HepG2 (cell line): Measurements from ENCODE around the gene CHCHD1. TPM values are rescaled to one million over a fixed set of nuclear protein-coding genes. Genes with fewer than 3 reads are reported as not detected.

ENCODE experiments used
- ATAC-seq: fragments of 200-7000 bp; cut with Tn5 transposase; 3 replicates; pipeline ENCODE4 v1.9.1; 2020; ENCODE audit warnings: mild to moderate bottlenecking, moderate library complexity
- BruUV-seq: library from RNA; stranded (reverse); fragments of 400-500 nt; replicated peaks from 2 replicates; lab custom pipeline; 2021; lab: Mats Ljungman, UMichigan
- CTCF ChIA-PET: fragments of 300-600 bp; formaldehyde crosslinking; extraction: SDS; loops from one replicate; lab custom pipeline; 2021; ENCODE audit warnings: low total read pairs, inconsistent platforms, low intra/inter-chr PET ratio; lab: Yijun Ruan, JAX
- POLR2A ChIA-PET: fragments of 350-600 bp; sonication (Branson Sonifier 250); formaldehyde crosslinking; loops from one replicate; lab custom pipeline; 2020; ENCODE audit warnings: antibody characterized with exemption, inconsistent platforms; lab: Yijun Ruan, JAX
- DNase-seq: peaks from one replicate; pipeline ENCODE4 v3.0.0-alpha.2; 2015; ENCODE audit warnings: low spot score
- FAIRE-seq: peaks from 3 replicates; lab custom pipeline; 2011; peaks lifted over from hg19 to GRCh38; lab: Jason Lieb, UNC
- H2AFZ ChIP-seq: one replicate; pipeline ENCODE4 v1.6.1; 2011; ENCODE audit warnings: low read length, inconsistent platforms
- H3K27ac ChIP-seq: fragments of 300-600 bp; 3 replicates; pipeline ENCODE4 v1.8.0; 2011; ENCODE audit warnings: mixed run types, mild to moderate bottlenecking, mixed read lengths, low read length, inconsistent platforms; ENCODE audit not compliant: insufficient read depth; ENCODE audit errors: extremely low read length
- H3K27me3 ChIP-seq, 2 experiments: fragments of 200-600 bp in 1 of 2; 2 replicates in 1 of 2; 3 replicates in 1 of 2; pipeline versions ENCODE4 v1.6.0 to v1.8.0; 2011; ENCODE audit warnings: low read length in 2 of 2, mild to moderate bottlenecking in 2 of 2, moderate library complexity in 2 of 2, inconsistent platforms in 1 of 2; ENCODE audit not compliant: insufficient read depth in 2 of 2, control insufficient read depth in 1 of 2
- H3K36me3 ChIP-seq, 2 experiments: fragments of 200-600 bp in 1 of 2; replicated peaks in 1 of 2; 2 replicates in 1 of 2; 3 replicates in 1 of 2; pipeline versions ENCODE4 v1.5.1 to v1.8.0; 2011; ENCODE audit warnings: low read length in 2 of 2, inconsistent platforms in 1 of 2; ENCODE audit not compliant: insufficient read depth in 2 of 2, control insufficient read depth in 1 of 2
- H3K4me1 ChIP-seq: 2 replicates; pipeline ENCODE4 v1.5.1; 2012; ENCODE audit warnings: low read length, inconsistent platforms; ENCODE audit not compliant: insufficient read depth
- H3K4me2 ChIP-seq: 2 replicates; pipeline ENCODE4 v1.6.0; 2011; ENCODE audit warnings: low read depth, low read length, inconsistent platforms
- H3K4me3 ChIP-seq, 3 experiments: fragments of 200-600 bp in 1 of 3; sonication (generic), shearing (Covaris generic) in 1 of 3; replicated peaks in 1 of 3; 2 replicates each; pipeline ENCODE4 v1.5.1; 2011 to 2016; ENCODE audit warnings: low read length in 3 of 3, inconsistent platforms in 2 of 3, low read depth in 2 of 3, mild to moderate bottlenecking in 2 of 3, control low read depth in 1 of 3, mixed read lengths in 1 of 3; ENCODE audit not compliant: insufficient read depth in 1 of 3
- H3K79me2 ChIP-seq: one replicate; pipeline ENCODE4 v1.6.1; 2011; ENCODE audit warnings: low read length, inconsistent platforms; ENCODE audit not compliant: insufficient read depth
- H3K9ac ChIP-seq: 2 replicates; pipeline ENCODE4 v1.6.0; 2011; ENCODE audit warnings: mild to moderate bottlenecking, low read depth, low read length, inconsistent platforms; ENCODE audit not compliant: insufficient read depth
- H3K9me3 ChIP-seq: 2 replicates; pipeline ENCODE4 v1.5.1; 2012; ENCODE audit warnings: mild to moderate bottlenecking, low read length
- H4K20me1 ChIP-seq: 2 replicates; pipeline ENCODE4 v1.6.0; 2011; ENCODE audit warnings: inconsistent platforms, mild to moderate bottlenecking, low read length, moderate library complexity; ENCODE audit not compliant: insufficient read depth
- ARHGAP35 ChIP-seq: sonication (generic); formaldehyde crosslinking; IDR thresholded peaks from 2 replicates; pipeline ENCODE4 v1.9.0; 2022; ENCODE audit warnings: mild to moderate bottlenecking, inconsistent platforms, moderate library complexity, missing genetic modification reagents, borderline replicate concordance
- KAT7 ChIP-seq: IDR thresholded peaks from 2 replicates; pipeline ENCODE4 v1.6.1; 2018; ENCODE audit warnings: borderline replicate concordance, missing compliant biosample characterization
- MAFF ChIP-seq: IDR thresholded peaks from 2 replicates; pipeline ENCODE4 v1.6.1; 2011; ENCODE audit warnings: low read depth, low read length, improper control_type of control experiment
- MYC ChIP-seq: sonication (generic); formaldehyde crosslinking; IDR thresholded peaks from 2 replicates; pipeline ENCODE4 v1.9.0; 2021; ENCODE audit warnings: missing genetic modification reagents, borderline replicate concordance
- NCOR1 ChIP-seq: fragments of 200-600 bp; sonication (generic); IDR thresholded peaks from 2 replicates; pipeline ENCODE4 v1.7.0; 2017; ENCODE audit warnings: antibody characterized with exemption, low read length, borderline replicate concordance
- NFAT5 ChIP-seq: sonication (generic); formaldehyde crosslinking; IDR thresholded peaks from 2 replicates; pipeline ENCODE4 v1.4.0; 2020; ENCODE audit warnings: missing genetic modification reagents
- ZNF691 ChIP-seq: sonication (generic); formaldehyde crosslinking; IDR thresholded peaks from 2 replicates; pipeline ENCODE4 v1.4.0; 2020; ENCODE audit warnings: missing genetic modification reagents, low read depth, mild to moderate bottlenecking, borderline replicate concordance
- WGBS: methylation state at CpG from one replicate; pipeline ENCODE4 v1.1.6; 2017; ENCODE audit warnings: low lambda C conversion rate; 5-methylcytosine and 5-hydroxymethylcytosine counted together
- in situ Hi-C: cut with HindIII; loops from 2 replicates; pipeline ENCODE4 v1.10.0; 2017; ENCODE audit warnings: low pct_unique_long_range_greater_than_20kb; ENCODE audit not compliant: extremely low pct_ligation_motif_present
- intact Hi-C: fragments of 100-400 bp; cut with micrococcal nuclease; formaldehyde crosslinking; loops from one replicate; pipeline ENCODE4 v1.10.0; 2022; ENCODE audit not compliant: unreplicated experiment
- polyA plus RNA-seq, 8 experiments: library from polyadenylated mRNA; depleted of rRNA in 3 of 8; stranded (reverse) in 7 of 8; unstranded in 1 of 8; fragments of >200 nt; fragmentation: Illumina TruSeq in 4 of 8; extraction: Trizol in 4 of 8; gene quantifications; 2 replicates each; pipeline versions ENCODE4 v1.2.1 to v1.2.3, GENCODE V29; 2011 to 2016; ENCODE audit warnings: low read depth in 4 of 8, missing spikeins in 1 of 8, mixed read lengths in 1 of 8; ENCODE audit not compliant: insufficient read depth in 1 of 8
- total RNA-seq, 5 experiments: library from RNA; depleted of rRNA; stranded (reverse); fragments of >200 nt; fragmentation: Illumina TruSeq; extraction: Trizol; gene quantifications; 2 replicates each; pipeline ENCODE4 v1.2.3, GENCODE V29; 2016; ENCODE audit warnings: low read depth in 1 of 5
- TF ChIP-seq, protein P1 (sequence below): sonication (generic); formaldehyde crosslinking; IDR thresholded peaks from 2 replicates; pipeline ENCODE4 v1.5.1; 2020; ENCODE audit warnings: mild to moderate bottlenecking, missing genetic modification reagents

The CHCHD1 gene
- total and polyA plus RNA-seq, 2 of the 13 experiments (the other 11 are each of a cell fraction or from before 2014, with no cell fraction given) = 36.9 to 71.2 TPM

- Histone ChIP-seq H3K27ac (no peak overlapping the region), H3K27me3 (no peaks in the 10 kb centered on the region; a peak in 1 of 5 replicates), H3K4me1 (0 out of 2 replicates have a peak, but pooled peaks cover 5% of the 10 kb centered on the region), H2AFZ (no peak overlapping the region), H3K9me3 (no peaks in the 10 kb centered on the region), H3K36me3 (peaks cover 41 to 68% of the 10 kb centered on the region in 2 experiments; a peak in 4 of 5 replicates), H3K4me3 (no peak overlapping the region), H3K4me2 (no peak overlapping the region), H4K20me1 (no peaks in the 10 kb centered on the region), H3K9ac (no peak overlapping the region), H3K79me2 (no peaks in the 10 kb centered on the region)
- intact Hi-C loops (no loop called here), in situ Hi-C loops (no loop called here)
- 95% methylated on average over 2 of the region's 5 CpGs for WGBS
- ATAC-seq (no peak), DNase-seq (no peak), FAIRE-seq (no peak)
- CTCF ChIA-PET = no interaction called here
- BruUV-seq = no TSS peak
- POLR2A ChIA-PET = no interaction called here
- TF ChIP-seq NCOR1 (no peak), MAFF (no peak)
Measured at GRCh38 chr10:73759512-73760115, 22.2 kb upstream of the CHCHD1 start.

GRCh38 chr10:73761781-73762180 is 20.1 kb upstream of the CHCHD1 start:
- H3K9me3 ChIP-seq = no peaks in the 10 kb centered on the region
- 0 out of 2 replicates have a peak, but pooled peaks cover 5% of the 10 kb centered on the region for H3K4me1 ChIP-seq
- DNase-seq (no peak), ATAC-seq (no peak), FAIRE-seq (no peak)
- peaks cover 58 to 80% of the 10 kb centered on the region in 2 experiments for H3K36me3 ChIP-seq
- WGBS = 100% methylated on average over 1 of the region's 1 CpG
- CTCF ChIA-PET = no interaction called here
- no peaks in the 10 kb centered on the region for H3K79me2 ChIP-seq
- H3K27me3 ChIP-seq = no peaks in the 10 kb centered on the region; a peak in 1 of 5 replicates
- no TSS peak for BruUV-seq
- no peak overlapping the region for H3K27ac ChIP-seq
- no peak overlapping the region for H3K9ac ChIP-seq
- POLR2A ChIA-PET = no interaction called here
- H3K4me3 ChIP-seq = no peak overlapping the region
- intact Hi-C loops = no loop called here
- no peak overlapping the region for H2AFZ ChIP-seq
- H3K4me2 ChIP-seq = no peak overlapping the region
- H4K20me1 ChIP-seq = no peaks in the 10 kb centered on the region
- in situ Hi-C loops = no loop called here
- no peak for TF ChIP-seq ZNF691 (CRISPR knock-in tag)
- no peak for TF ChIP-seq MYC
- no peak for TF ChIP-seq KAT7 (CRISPR knock-in tag)
- no peak for TF ChIP-seq ARHGAP35 (CRISPR knock-in tag)
- TF ChIP-seq, protein P1, sequence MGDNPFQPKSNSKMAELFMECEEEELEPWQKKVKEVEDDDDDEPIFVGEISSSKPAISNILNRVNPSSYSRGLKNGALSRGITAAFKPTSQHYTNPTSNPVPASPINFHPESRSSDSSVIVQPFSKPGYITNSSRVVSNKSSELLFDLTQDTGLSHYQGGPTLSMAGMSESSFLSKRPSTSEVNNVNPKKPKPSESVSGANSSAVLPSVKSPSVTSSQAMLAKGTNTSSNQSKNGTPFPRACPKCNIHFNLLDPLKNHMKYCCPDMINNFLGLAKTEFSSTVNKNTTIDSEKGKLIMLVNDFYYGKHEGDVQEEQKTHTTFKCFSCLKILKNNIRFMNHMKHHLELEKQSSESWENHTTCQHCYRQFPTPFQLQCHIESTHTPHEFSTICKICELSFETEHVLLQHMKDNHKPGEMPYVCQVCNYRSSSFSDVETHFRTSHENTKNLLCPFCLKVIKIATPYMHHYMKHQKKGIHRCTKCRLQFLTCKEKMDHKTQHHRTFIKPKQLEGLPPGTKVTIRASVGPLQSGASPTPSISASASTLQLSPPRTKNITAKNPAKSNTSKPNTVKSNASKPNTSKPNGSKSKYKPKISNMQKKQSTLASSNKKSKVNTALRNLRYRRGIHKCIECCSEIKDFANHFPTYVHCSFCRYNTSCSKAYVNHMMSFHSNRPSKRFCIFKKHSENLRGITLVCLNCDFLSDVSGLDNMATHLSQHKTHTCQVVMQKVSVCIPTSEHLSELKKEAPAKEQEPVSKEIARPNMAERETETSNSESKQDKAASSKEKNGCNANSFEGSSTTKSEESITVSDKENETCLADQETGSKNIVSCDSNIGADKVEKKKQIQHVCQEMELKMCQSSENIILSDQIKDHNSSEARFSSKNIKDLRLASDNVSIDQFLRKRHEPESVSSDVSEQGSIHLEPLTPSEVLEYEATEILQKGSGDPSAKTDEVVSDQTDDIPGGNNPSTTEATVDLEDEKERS (CRISPR knock-in tag) = no peak
- TF ChIP-seq NFAT5 = no peak
